Measurements from ENCODE around the gene TRIP10.

The TRIP10 gene

GRCh38 chr19:6713773-6714692 is 25.4 kb upstream of the TRIP10 start:
- ChIA-PET POLR2A (no interaction called here), CTCF (no interaction called here)
- DNase-seq (ENCODE audit: extremely low spot score): no peak
- no peak for TF ChIP-seq FOXA1 (IDR thresholded peaks at IDR 0.05)
- no peak for TF ChIP-seq FOXK2 (IDR thresholded peaks at IDR 0.05)
- TF ChIP-seq HDGF (IDR thresholded peaks at IDR 0.05; ENCODE audit: borderline replicate concordance): no peak
- TF ChIP-seq ELF4 (IDR thresholded peaks at IDR 0.05): no peak
- TF ChIP-seq L3MBTL2 (conservative IDR thresholded peaks at IDR 0.05): no peak
- TF ChIP-seq ZNF384 (IDR thresholded peaks at IDR 0.05): no peak

- POLR2A ChIA-PET: no interaction called here
- no peak for DNase-seq (ENCODE audit: extremely low spot score)
- CTCF ChIA-PET: interaction anchor here (0.6 to 0.8 kb wide), 2 partner anchors 53 to 254 kb away, joined by 3 to 4 read pairs; no protein-coding TSS in a partner anchor
- TF ChIP-seq FOXK2 (IDR thresholded peaks at IDR 0.05): no peak
- no peak for TF ChIP-seq ZNF384 (IDR thresholded peaks at IDR 0.05)
- no peak for TF ChIP-seq L3MBTL2 (conservative IDR thresholded peaks at IDR 0.05)
- no peak for TF ChIP-seq FOXA1 (IDR thresholded peaks at IDR 0.05)
- TF ChIP-seq HDGF (IDR thresholded peaks at IDR 0.05; ENCODE audit: borderline replicate concordance): no peak
- TF ChIP-seq SUZ12 (IDR thresholded peaks at IDR 0.05): no peak
- TF ChIP-seq ELF4 (IDR thresholded peaks at IDR 0.05): no peak
- TF ChIP-seq NFRKB (IDR thresholded peaks at IDR 0.05): no peak
- TF ChIP-seq TARDBP (IDR thresholded peaks at IDR 0.05): no peak
- TF ChIP-seq LEF1 (IDR thresholded peaks at IDR 0.05; ENCODE audit: borderline replicate concordance): no peak
- TF ChIP-seq ARNT (IDR thresholded peaks at IDR 0.05): no peak
- TF ChIP-seq BHLHE40 (IDR thresholded peaks at IDR 0.05; ENCODE audit: borderline replicate concordance): no peak
- no peak for TF ChIP-seq CTBP1 (IDR thresholded peaks at IDR 0.05; ENCODE audit: borderline replicate concordance)
- no peak for TF ChIP-seq FOXM1 (IDR thresholded peaks at IDR 0.05; ENCODE audit: borderline replicate concordance)
These were observed 24.5 kb upstream of the TRIP10 start for GRCh38 chr19:6714749-6715555.

GRCh38 chr19:6716610-6716970 is 22.9 kb upstream of the TRIP10 start:
- TF ChIP-seq PKNOX1 (IDR thresholded peaks at IDR 0.05) (no peak), HDGF (IDR thresholded peaks at IDR 0.05; ENCODE audit: borderline replicate concordance) (no peak), FOXK2 (IDR thresholded peaks at IDR 0.05) (no peak), ZNF384 (IDR thresholded peaks at IDR 0.05) (no peak), TARDBP (IDR thresholded peaks at IDR 0.05) (no peak), BHLHE40 (IDR thresholded peaks at IDR 0.05; ENCODE audit: borderline replicate concordance) (no peak), SP1 (IDR thresholded peaks at IDR 0.05) (no peak), LEF1 (IDR thresholded peaks at IDR 0.05; ENCODE audit: borderline replicate concordance) (no peak), FOXM1 (IDR thresholded peaks at IDR 0.05; ENCODE audit: borderline replicate concordance) (no peak), SUZ12 (IDR thresholded peaks at IDR 0.05) (no peak)
- ChIA-PET POLR2A (no interaction called here), CTCF (no interaction called here)
- DNase-seq (ENCODE audit: extremely low spot score): no peak

- no peak for DNase-seq (ENCODE audit: extremely low spot score)
- POLR2A ChIA-PET: no interaction called here
- CTCF ChIA-PET: no interaction called here
- no peak for TF ChIP-seq L3MBTL2 (conservative IDR thresholded peaks at IDR 0.05)
- TF ChIP-seq ZNF384 (IDR thresholded peaks at IDR 0.05): no peak
- TF ChIP-seq FOXM1 (IDR thresholded peaks at IDR 0.05; ENCODE audit: borderline replicate concordance): no peak
- no peak for TF ChIP-seq LEF1 (IDR thresholded peaks at IDR 0.05; ENCODE audit: borderline replicate concordance)
- TF ChIP-seq NFRKB (IDR thresholded peaks at IDR 0.05): no peak
- TF ChIP-seq SUZ12 (IDR thresholded peaks at IDR 0.05): no peak
- TF ChIP-seq PKNOX1 (IDR thresholded peaks at IDR 0.05): no peak
- TF ChIP-seq CTBP1 (IDR thresholded peaks at IDR 0.05; ENCODE audit: borderline replicate concordance): no peak
- TF ChIP-seq BHLHE40 (IDR thresholded peaks at IDR 0.05; ENCODE audit: borderline replicate concordance): no peak
- TF ChIP-seq ELF4 (IDR thresholded peaks at IDR 0.05): no peak
- no peak for TF ChIP-seq HDGF (IDR thresholded peaks at IDR 0.05; ENCODE audit: borderline replicate concordance)
- TF ChIP-seq SP1 (IDR thresholded peaks at IDR 0.05): no peak
These were observed 22.4 kb upstream of the TRIP10 start for GRCh38 chr19:6717036-6717435.

- no peak for DNase-seq (ENCODE audit: extremely low spot score)
- ChIA-PET POLR2A (no interaction called here), CTCF (no interaction called here)
- TF ChIP-seq SUZ12 (IDR thresholded peaks at IDR 0.05) (no peak), PKNOX1 (IDR thresholded peaks at IDR 0.05) (no peak), FOXA1 (IDR thresholded peaks at IDR 0.05) (no peak), CTBP1 (IDR thresholded peaks at IDR 0.05; ENCODE audit: borderline replicate concordance) (peak; percentile 13; the same call in 1 of the 2 replicates)
These were observed 22.0 kb upstream of the TRIP10 start for GRCh38 chr19:6717441-6717971.
